Psoas muscle (tissue), 8 donors: Measurements from ENCODE around the gene FGF3. TPM values are rescaled to one million over a fixed set of nuclear protein-coding genes. Genes with fewer than 3 reads are reported as not detected.

Experiments
- ATAC-seq, 4 donors: fragments of 200-7000 bp; cut with Tn5 transposase; one replicate each; pipeline ENCODE4 v1.9.1; 2020; ENCODE audit warnings: moderate library complexity in 3 of 4, mild to moderate bottlenecking in 2 of 4
- DNase-seq, 2 donors: peaks; one replicate each; pipeline ENCODE4 v3.0.0-alpha.2; 2020
- H3K27ac ChIP-seq: fragments of 200-600 bp; one replicate; pipeline ENCODE4 v1.8.0; 2022
- H3K27me3 ChIP-seq, 3 donors: fragments of 200-600 bp in 1 of 3; one replicate each; pipeline versions ENCODE4 v1.6.1 to v1.8.0; 2013 to 2022; ENCODE audit warnings: low read length in 2 of 3, mild to moderate bottlenecking in 2 of 3, moderate library complexity in 1 of 3; ENCODE audit not compliant: insufficient read depth in 3 of 3
- H3K36me3 ChIP-seq, 2 donors: fragments of 200-600 bp in 1 of 2; one replicate each; pipeline versions ENCODE4 v1.6.1 to v1.8.0; 2013 to 2022; ENCODE audit warnings: low read depth in 1 of 2, mild to moderate bottlenecking in 1 of 2, moderate library complexity in 1 of 2; ENCODE audit not compliant: insufficient read depth in 1 of 2
- H3K4me1 ChIP-seq: fragments of 200-600 bp; one replicate; pipeline ENCODE4 v1.8.0; 2022
- H3K4me3 ChIP-seq: fragments of 200-600 bp; one replicate; pipeline ENCODE4 v1.8.0; 2022; ENCODE audit warnings: mild to moderate bottlenecking
- H3K9me3 ChIP-seq: fragments of 200-600 bp; one replicate; pipeline ENCODE4 v1.8.0; 2022
- WGBS, 3 donors: extraction: QIAGEN DNeasy Blood & Tissue Kit; methylation state at CpG; one replicate each; pipeline versions ENCODE4 v1.1.6 to v1.1.7; 2013; 5-methylcytosine and 5-hydroxymethylcytosine counted together
- intact Hi-C, 2 donors: fragments of 100-400 bp; cut with DNase I; formaldehyde crosslinking; loops; one replicate each; pipeline versions ENCODE4 v1.11.0 to v1.14.2; 2022
- polyA plus RNA-seq, 3 donors: library from polyadenylated mRNA; stranded (reverse); fragments of 200-250 nt; gene quantifications; one replicate each; pipeline ENCODE4 v1.2.3, GENCODE V29; 2013
- total RNA-seq, 4 donors: library from RNA; stranded (reverse); fragmentation: NEBNext Ultra II Directional in 2 of 4; extraction: Animal tissue kit (Norgen Biotek cat#: 25700) in 2 of 4; gene quantifications; one replicate each; pipeline versions ENCODE4 v1.2.1 to v1.2.4, GENCODE V29; 2021 to 2023
- TF ChIP-seq, protein P1 (sequence below): fragments of 200-600 bp; IDR thresholded peaks from one replicate; pipeline ENCODE4 v1.8.0; 2022; ENCODE audit warnings: antibody characterized with exemption
- donor health status: healthy with polysubstance abuse.
- donor health status: DM: no; HTN: no; CAD: no; lungs with moderate emphysema.
- donor health status: Bipolar disorder and iron deficiency.
- donor health status: healthy.
- donor health status: DM: yes; HTN: yes; CAD: no.
- donor health status: DM: no; HTN: no; CAD: no.
- donor health status: DM: no; HTN: no; CAD: no.
- donor health status: DM: yes; HTN: yes; CAD: no.

FGF3 gene
- total and polyA plus RNA-seq, 7 donors: not detected

DNA sequence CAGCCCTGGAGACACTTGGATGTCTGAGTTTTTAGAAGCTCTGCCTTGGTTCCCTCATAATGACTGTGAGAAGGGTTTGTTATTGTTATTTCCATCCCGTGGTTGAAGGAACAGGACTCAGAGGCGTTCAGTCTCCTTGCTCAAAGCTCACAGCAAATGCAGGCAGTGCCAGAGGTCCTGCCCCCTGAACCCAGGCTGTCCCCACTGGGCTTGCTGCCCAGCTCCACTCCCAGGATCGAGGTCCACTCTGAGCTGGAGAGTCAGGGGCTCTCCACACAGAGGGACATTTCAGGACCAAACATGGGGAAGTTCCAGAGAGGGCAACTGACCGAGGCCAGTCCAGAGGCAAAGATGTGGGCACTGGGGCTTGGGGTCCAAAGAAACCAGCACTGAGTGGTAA lies 58.9 kb downstream of the FGF3 start:
- WGBS, 3 donors: 39 to 49% (median 48%) methylated on average over 4 of the region's 4 CpGs
- Histone ChIP-seq H3K27me3 (peaks cover 0 to 33% (median 10%) of the 10 kb centered on the region in 3 donors), H3K9me3 (no peaks in the 10 kb centered on the region), H3K4me3 (no peak overlapping the region), H3K36me3 (no peaks in the 10 kb centered on the region), H3K27ac (no peak overlapping the region), H3K4me1 (no peaks in the 10 kb centered on the region)
- intact Hi-C loops: no loop called here
- DNase-seq (no peak), ATAC-seq (no peak)
- TF ChIP-seq, protein P1, sequence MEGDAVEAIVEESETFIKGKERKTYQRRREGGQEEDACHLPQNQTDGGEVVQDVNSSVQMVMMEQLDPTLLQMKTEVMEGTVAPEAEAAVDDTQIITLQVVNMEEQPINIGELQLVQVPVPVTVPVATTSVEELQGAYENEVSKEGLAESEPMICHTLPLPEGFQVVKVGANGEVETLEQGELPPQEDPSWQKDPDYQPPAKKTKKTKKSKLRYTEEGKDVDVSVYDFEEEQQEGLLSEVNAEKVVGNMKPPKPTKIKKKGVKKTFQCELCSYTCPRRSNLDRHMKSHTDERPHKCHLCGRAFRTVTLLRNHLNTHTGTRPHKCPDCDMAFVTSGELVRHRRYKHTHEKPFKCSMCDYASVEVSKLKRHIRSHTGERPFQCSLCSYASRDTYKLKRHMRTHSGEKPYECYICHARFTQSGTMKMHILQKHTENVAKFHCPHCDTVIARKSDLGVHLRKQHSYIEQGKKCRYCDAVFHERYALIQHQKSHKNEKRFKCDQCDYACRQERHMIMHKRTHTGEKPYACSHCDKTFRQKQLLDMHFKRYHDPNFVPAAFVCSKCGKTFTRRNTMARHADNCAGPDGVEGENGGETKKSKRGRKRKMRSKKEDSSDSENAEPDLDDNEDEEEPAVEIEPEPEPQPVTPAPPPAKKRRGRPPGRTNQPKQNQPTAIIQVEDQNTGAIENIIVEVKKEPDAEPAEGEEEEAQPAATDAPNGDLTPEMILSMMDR: no peak

Other genes starting within 250 kb of the FGF3 start
- gene CCND1, start 178.3 kb downstream of the FGF3 start, total RNA-seq: 10 to 100 TPM in 1 of 4 donors, 1 to 10 TPM in 3; 6.5 to 11.3 (median 7.9) TPM
- gene CCND1, start 178.3 kb downstream of the FGF3 start, polyA plus RNA-seq: 1 to 10 TPM; 1.8 to 2.2 (median 1.8) TPM
- 10 to 100 TPM in 1 of 4 donors, 1 to 10 TPM in 3; 8.5 to 15.5 (median 8.7) TPM for gene LTO1, start 144.1 kb downstream of the FGF3 start, total RNA-seq
- gene LTO1, start 144.1 kb downstream of the FGF3 start, polyA plus RNA-seq: 10 to 100 TPM in 2 of 3 donors, 1 to 10 TPM in 1; 9.2 to 28.1 (median 21.0) TPM
- gene FGF19, start 115.4 kb downstream of the FGF3 start, total RNA-seq: not detected
- gene FGF19, start 115.4 kb downstream of the FGF3 start, polyA plus RNA-seq: not detected
- gene FGF4, start 44.1 kb downstream of the FGF3 start, total RNA-seq: not detected
- gene FGF4, start 44.1 kb downstream of the FGF3 start, polyA plus RNA-seq: not detected